ENCODE results near the gene TMEM182.

The TMEM182 gene

GRCh38 chr2:102761763-102762162, at the start of gene TMEM182:
Gene TMEM182 (plus strand): TSS chr2:102762031. CDS start chr2:102762218, 187 bp downstream.
- no peak for DNase-seq

- no peak for DNase-seq
Observed at GRCh38 chr2:102717308-102718018, 44.4 kb upstream of the TMEM182 start.

- no peak for DNase-seq
Observed at GRCh38 chr2:102718387-102719316, 43.2 kb upstream of the TMEM182 start.

- DNase-seq, result no peak
Observed at GRCh38 chr2:102724016-102724490, 37.8 kb upstream of the TMEM182 start.

GRCh38 chr2:102724553-102724952, 37.3 kb upstream of the TMEM182 start:
- no peak for DNase-seq

- DNase-seq, result no peak
Observed at GRCh38 chr2:102726128-102727087, 35.4 kb upstream of the TMEM182 start.

GRCh38 chr2:102735416-102736109, 26.3 kb upstream of the TMEM182 start:
- no peak for DNase-seq

GRCh38 chr2:102736110-102736409, 25.8 kb upstream of the TMEM182 start:
- DNase-seq, result no peak

GRCh38 chr2:102736410-102737409, 25.1 kb upstream of the TMEM182 start:
- peak; percentile 89 for DNase-seq

- DNase-seq, result no peak
Observed at GRCh38 chr2:102737431-102737830, 24.4 kb upstream of the TMEM182 start.

- no peak for DNase-seq
Observed at GRCh38 chr2:102743259-102743658, 18.6 kb upstream of the TMEM182 start.

- no peak for DNase-seq
Observed at GRCh38 chr2:102748107-102748506, 13.7 kb upstream of the TMEM182 start.

GRCh38 chr2:102749938-102750337, 11.9 kb upstream of the TMEM182 start:
- no peak for DNase-seq

- peak; percentile 18 for DNase-seq
Observed at GRCh38 chr2:102753563-102754159, 8.2 kb upstream of the TMEM182 start.

GRCh38 chr2:102754456-102755145, 7.2 kb upstream of the TMEM182 start:
- DNase-seq, result no peak

GRCh38 chr2:102755284-102755683, 6.5 kb upstream of the TMEM182 start:
- DNase-seq, result no peak

- DNase-seq, result no peak
Observed at GRCh38 chr2:102758439-102758838, 3.4 kb upstream of the TMEM182 start.

- no peak for DNase-seq
Observed at GRCh38 chr2:102764083-102764482, 2.3 kb downstream of the TMEM182 start.

- DNase-seq, result no peak
Observed at GRCh38 chr2:102765061-102765460, 3.2 kb downstream of the TMEM182 start.

GRCh38 chr2:102768253-102768652, 6.4 kb downstream of the TMEM182 start:
- DNase-seq, result no peak
